CD4-positive, alpha-beta T cell treated with Interleukin-1 beta for 1 hour (primary cell): ENCODE measurements around the gene NKAIN2.

Experiments used
- DNase-seq, 2 donors: peaks; one replicate each; pipeline ENCODE4 v3.0.0-alpha.2; 2020 to 2022

NKAIN2 gene

DNA sequence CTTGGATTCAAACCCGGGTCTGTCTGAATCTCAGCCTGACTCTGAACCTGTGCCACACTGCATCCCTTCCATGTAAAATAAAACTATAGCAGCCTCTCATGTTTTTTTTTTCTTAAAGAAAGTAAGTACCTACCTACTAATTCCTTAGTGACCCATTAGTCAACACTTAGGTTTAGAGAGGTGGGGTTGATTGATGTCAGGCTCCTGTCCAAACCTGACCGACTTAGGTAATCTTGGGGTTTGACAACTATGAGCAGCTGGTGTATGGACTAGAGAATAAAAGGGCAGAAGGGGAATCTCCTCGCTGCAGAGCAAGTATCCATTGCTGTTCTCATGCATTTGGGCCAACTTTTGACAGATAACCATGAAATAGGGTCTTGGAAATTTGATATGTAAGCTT is 6.5 kb downstream of the NKAIN2 start:
- no peak for DNase-seq

DNA sequence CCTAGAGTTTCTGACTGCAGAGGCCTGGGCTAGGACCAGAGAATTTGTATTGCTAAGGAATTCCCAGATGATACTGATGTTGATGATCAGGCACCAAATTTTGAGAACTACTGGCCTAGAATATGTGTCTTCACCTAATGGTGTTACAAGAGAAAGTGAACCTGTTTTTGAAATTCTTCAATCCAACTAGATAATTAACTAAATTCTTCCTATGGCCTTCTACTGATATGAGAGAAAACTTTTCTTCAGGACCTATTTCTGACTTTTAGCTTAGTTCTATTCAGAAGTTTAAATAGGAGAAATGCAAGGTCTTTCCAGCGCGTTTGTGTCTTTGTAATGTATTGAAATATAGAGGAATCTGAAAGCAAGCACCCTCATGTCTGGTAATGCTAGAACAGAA is 7.3 kb downstream of the NKAIN2 start:
- DNase-seq: no peak

DNA sequence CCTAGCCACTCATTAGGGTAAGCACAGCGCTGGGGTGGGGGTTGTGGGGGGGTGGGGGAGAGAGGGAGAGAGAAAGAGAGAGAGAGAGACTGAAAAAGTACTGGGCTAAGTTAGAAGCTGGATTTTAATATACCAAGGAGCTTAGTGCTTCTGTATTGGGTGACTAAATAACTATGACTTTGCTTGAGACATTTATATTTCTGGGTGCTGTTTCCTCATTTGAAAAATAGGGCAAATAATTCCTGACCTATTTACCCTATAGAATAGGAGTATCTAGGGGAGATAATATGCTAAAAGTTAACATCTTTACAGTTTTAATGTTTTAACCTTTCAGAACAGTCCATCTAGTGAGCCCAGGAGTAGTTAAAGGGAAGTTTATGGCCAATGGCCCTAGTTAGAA is 7.7 kb downstream of the NKAIN2 start:
- DNase-seq: no peak

DNA sequence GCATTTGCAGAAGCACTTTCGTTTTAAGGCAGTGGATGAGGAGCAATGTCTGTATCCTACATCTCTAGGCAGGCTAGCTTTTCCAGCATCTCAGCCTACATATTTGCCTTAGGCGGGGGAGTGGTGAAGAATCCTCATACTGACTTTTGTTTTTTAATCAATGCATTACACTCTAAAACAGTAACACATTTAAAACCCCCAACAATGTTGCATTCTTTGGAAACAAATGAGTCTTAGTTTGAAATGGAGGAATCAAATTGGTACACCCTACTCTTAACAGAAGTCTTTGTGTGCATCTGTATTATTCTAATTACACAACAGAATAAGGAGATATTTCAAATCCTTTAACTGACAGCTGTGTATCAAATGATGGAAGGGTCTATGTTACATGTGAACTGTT is 9.0 kb downstream of the NKAIN2 start:
- no peak for DNase-seq

DNA sequence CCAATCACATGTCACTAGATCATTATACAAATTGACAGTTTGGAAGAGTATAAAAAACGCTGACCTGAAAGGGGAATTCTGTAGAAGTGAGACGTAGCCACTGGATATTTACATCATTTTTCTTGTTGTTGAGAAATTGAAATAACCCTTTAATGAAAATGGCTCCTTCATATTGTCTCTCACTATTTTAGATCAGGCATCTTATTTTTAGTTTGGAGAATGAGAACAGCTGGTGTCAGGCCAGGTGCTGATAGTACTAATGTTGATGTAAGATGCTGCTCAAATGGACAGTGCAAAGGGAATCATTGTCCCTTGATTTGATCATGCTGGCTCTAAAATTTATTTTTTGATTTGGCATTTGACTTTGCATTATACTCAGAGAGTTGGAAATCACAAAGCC is 17.4 kb downstream of the NKAIN2 start:
- DNase-seq: no peak

DNA sequence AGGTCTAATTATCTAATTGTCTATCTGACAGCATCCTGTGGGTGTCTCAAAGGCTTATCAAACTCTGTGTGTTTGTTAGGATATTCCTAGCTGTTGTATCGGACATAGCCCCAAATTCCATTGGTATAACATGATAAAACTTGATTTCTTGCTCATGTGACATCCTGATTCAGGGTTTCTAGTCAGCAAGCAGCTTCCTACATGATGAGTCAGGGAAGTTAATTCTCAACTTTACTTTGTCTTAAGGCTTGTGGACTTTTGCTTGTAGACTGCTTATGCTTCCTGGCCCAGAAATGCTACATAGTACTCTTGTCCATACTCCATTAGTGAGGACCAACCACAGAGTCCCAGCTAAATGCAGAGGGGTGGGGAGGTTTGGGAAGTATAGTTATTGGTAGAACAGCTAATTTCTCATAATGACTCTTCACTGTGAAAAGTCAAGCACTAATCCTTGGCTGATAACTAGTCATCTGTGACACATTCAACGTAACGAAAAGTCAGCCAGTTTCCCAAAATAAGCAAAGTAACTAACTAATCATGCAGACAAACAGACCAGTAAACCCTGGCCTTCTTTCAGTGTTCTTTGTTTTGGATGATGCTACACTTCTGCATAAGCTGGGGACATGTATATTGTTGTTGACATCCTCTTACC is 25.8 kb downstream of the NKAIN2 start:
- DNase-seq: no peak

DNA sequence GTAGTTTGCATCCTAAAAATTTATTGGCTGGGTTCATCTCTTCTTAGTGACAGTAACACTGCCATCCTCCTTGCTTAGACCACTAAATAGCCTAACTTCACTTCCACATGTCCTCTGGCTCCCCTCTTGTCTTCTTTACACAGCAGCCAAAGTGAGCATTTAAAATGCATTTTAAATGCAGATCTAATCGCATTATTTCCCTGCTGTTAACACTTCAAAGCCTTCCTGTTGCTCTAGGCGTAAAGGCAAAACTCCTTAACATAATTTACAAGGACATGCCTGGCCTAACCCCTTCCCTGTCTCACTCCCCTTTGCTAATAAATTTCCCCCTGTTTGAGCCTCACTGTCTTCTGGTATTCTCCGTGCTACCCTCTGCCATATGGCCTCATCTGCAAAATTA is 26.5 kb downstream of the NKAIN2 start:
- DNase-seq: no peak

DNA sequence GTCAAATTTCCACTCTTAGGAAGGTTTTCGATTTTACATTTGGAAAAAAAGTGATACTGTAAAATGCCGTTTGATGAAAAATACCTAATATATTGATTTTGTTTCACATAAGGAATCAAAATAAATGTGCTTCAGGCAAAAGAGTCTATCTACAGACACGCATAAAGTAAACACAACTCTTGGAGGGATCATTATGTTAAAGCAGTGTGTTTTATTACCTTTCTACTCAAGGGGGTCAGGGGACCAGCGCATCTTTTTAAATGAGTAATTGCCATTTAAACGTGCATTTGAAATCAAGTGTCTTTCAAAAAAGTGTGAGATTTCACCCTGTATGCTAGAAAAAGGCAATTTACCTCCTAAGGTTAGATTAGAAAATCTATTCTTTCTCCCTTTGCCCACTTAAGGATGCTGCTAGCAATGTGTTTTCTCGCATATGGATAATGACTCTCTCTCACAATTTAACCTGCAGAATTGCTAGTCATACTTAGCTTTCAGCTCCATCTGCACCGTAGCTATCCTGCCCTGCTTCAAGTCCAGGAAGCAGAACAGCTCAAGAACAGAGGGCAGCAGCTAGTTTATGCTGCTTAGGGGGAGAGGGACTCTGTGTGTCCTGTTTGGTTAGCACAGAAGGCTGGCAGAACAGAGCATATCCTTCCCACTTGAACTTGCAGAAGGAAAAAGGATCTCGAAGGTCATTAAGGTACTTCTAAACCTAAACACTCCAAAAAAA is 35.0 kb downstream of the NKAIN2 start:
- DNase-seq: no peak

DNA sequence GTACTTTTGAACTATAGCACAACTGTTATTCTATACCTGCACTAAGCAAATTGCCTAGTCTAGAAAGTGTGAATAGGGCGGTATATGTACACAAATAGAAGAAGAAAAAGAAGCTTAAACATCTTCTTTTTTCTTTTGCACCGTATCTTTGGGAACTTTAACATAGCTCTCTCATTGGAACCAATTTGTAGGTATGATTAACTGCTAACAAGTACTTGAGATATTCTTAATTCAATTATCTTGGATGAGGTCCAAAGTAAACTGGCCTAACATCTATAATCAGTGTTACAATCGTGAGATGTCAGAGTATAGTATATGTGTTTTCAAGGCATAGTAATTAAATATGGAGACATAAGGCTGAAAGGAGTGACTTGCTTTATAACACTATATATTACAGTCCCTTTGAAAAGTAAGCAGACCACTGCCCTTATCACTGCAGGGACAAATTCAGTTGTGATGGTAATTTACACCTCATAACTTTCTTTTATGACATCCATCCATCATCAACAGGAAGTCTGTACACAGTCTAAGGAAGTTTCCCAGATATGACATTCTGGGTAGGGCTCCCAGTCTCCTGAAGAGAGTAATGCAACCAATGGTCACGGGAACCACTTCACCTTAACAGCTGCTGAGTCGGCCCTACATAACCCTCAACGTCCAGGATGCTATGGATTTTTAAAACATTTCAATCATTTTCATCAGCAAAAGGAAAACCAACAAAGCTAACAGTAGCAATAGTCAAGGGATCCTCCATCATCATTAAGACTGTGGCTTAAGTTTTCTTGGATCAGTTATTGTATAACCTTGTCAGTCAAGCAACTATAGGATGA is 37.6 kb downstream of the NKAIN2 start:
- no peak for DNase-seq

DNA sequence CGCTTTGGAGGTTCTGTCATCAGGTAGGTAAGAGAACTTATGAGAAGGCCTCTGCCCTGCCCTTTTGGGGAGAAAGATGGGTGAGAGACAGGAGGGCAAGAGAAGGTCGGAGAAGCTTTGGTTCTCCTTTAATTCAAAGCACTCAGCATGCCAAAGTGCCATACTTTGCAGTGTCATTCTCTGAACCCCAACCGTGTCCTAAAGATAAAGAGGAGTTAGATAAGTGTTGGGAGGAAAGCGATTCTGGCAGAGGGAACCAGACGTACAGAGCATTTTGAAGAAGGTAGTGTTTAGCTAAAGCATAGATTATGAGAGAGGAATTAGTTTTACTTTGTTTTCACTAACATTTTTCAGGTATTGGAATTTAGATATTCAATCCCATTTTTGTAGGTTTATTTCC is 40.3 kb downstream of the NKAIN2 start:
- DNase-seq: no peak

DNA sequence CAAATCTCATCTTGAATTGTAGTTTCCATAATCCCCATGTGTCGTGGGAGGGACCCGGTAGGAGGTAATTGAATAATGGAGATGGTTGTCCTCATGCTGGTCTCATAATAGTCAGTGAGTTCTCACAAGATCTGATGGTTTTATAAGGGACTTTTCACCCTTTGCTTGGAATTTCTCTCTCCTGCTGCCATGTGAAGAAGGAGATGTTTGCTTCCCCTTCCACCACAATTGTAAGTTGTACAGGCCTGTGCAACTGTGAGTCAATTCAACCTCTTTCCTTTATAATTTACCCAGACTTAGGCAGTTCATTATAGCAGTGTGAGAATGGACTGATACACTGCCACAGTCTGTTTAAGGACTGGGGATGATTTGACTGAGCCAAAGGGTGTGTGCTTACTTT is 44.7 kb downstream of the NKAIN2 start:
- DNase-seq: no peak

DNA sequence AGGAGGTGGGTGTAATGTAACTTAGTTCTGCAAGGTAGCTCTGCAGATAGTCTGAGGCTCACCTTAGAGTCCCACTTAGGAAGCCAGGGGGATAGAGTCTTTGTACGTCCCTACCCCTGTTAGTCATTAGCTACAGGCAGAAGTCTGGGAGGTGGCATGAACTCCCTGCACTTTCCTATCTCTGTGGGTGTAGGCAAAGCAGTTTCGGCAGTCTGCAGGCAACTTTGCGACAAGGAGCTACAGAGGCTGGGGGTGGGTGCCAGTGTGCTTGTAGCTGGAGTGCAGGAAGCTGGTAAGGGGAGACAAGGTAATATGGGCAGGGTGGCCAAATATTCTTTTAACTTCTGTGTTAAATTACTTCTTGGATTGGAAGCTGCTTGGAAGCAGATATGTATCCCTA is 45.7 kb downstream of the NKAIN2 start:
- no peak for DNase-seq

DNA sequence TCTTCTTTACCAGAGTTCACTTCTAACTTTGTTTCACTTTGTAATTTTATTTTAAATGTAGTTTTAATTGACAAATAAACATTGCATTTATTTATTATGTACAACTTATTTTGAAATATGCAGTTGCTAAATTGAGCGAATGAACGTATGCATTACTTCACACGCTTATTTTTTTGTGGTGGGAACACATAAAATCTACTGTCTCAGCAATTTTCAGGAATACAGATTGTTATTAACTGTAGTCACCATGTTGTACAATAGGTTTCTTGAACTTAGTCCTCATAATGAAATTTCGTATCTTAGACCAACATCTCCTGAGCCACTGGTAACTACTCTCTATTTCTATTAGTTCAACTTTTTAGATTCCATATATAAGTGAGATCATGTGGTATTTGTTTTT is 46.9 kb downstream of the NKAIN2 start:
- no peak for DNase-seq

DNA sequence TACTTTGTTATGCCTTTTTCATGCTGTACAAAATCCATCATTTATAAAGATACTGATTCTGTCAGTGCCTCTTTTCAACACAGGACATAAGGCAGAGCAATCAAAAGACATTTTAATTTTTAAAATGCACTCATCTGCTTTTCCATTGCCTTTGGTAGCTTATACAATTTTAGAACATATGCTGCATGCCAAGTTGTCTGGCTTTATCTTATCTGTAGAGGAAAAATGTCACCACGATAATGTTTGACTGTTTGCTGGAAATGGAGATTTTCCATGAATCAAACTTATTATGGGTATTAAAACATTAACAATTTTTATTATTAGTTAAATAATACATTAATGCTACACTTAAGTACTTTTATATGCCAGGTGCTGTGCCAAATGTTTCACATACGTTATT is 50.5 kb downstream of the NKAIN2 start:
- no peak for DNase-seq

DNA sequence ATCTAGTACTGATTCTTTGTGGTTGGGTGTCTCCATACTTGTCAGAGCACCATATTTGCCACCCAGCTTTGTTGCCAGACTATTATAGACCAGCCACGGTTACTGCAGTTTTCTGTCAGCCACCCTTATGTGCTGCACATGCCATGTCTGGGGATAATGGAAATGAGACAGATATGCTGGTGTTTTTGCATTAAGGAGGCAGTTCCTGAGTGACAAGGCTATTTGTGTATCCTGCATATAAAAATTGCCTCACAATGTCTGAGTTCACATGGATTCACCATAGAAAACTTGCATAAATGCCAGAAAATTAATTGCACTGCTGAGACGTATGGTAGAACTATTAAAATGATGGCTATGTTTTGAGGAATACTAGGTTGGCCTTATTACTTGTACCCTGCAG is 51.8 kb downstream of the NKAIN2 start:
- no peak for DNase-seq

DNA sequence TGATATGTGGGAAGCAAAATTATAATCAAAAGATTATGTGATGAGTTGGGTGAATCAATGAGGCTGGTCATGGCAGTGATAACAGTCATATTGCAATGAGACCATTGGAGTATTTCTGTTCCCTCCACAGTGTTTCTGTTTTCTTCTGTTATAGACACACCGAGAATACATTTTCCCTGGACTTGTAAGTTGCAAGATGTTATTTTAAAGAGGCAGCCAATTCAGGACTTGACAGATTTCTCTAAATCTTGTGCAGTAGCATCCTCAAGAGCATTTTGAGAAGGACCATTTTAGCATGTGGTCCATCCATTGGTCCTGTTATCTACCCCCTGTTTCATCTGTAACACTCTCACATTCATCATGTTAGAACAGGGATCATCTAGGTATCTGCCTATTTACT is 55.6 kb downstream of the NKAIN2 start:
- DNase-seq: no peak

DNA sequence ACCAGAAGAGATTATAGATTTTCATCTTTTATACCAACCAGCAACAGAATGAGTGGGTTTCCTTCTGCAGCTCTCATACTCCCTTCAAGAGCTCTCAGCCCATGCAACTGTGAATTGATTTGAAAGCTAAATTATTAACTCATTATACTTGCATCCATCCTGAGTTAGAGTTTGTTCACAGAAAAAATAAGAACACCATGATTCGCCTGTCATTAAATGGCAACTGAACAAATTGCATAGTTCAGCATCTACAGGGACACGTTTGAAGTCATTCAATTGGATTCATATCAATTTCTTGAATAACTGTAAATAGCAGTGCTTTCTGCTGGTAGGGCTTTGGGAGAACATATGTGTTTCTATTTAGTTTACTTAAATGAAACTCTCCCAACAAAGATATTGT is 65.7 kb downstream of the NKAIN2 start:
- DNase-seq: no peak

DNA sequence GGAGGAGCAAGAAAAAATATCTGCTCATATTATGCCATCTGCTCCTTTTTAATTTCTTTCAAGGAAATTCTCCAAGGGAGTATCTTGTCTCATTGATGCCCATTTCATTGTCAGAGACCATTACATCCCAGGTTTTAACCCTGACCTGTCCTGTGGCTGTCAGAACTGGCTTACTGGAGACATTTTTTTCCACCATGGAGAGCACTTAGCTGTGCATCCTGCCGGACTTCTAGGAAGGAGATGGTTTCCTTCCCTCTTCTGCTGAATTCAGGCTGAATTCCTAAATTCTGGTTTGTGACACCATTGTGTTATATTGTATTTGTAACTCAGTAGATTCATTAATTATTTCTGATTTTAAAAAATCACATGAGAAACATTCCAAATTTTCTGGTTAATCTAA is 70.3 kb downstream of the NKAIN2 start:
- no peak for DNase-seq

DNA sequence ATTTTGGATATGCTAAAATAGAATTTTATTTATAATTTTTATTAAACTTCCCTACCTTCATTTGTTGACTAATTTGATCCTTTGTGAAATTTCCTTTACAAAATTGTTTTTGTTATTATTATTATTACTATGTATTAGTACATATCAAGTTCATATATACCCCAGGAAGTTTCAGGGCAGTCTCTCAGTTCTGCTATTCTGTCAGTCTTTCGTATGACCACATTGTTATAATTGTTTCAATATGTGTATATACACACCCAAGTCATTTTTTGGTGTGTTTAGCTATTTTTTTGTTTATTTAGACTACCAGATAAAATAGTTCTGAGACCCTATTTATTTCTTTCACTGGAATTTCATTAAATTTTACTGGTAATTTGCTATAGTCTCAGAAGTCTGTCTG is 72.1 kb downstream of the NKAIN2 start:
- no peak for DNase-seq

DNA sequence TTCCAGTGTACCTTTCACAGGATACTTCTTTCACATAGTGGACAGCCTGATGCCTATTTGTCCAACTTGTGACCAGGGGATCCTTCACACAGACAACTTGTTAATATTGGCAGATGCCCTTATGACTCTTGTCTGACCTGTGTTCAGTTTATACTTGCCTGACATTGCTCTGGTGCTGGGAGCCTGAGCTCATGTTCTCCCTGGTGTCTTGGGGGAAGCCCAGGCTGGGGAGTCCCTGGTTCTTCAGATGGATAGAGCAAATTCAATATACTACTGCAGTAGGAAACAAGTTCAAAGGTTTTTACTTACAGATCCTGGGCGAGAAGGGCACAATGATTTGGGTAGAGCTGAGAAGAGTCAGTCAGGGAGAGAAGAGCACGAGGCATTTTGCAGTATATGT is 76.1 kb downstream of the NKAIN2 start:
- DNase-seq: no peak

DNA sequence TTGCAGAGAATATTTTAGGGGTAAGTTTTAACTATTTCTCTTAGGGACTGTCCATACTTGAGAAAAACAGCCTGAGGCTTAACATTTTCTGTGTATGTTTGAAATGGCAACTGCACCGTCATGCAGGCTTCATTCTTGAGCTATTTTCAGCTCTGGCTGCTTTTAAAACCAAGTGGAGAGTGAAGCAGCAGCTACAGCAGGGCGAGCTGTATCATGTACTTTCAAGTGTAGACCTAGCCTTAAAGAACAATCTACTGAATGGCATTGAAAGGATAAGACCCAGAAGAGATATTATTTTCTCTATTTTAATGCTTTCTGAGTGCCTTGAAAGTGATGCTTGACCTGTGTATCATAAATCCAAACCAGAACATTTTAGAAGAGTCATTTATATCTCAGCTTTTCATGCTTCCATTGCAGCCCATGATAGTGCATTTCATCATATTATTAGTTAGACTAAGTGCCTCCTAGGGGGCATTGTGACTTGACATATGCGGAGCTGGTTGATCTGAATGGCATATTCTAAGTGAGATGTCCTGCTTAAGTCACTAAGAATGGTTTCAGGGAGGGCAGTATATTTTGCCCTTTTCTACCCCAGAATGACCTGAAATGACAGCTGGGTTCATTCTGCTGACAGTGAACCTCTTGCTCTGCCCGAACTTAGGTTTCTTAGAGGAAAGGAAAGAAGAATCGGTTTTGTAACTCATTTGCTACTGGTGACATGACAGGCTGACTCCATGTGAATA is 85.3 kb downstream of the NKAIN2 start:
- DNase-seq: no peak

DNA sequence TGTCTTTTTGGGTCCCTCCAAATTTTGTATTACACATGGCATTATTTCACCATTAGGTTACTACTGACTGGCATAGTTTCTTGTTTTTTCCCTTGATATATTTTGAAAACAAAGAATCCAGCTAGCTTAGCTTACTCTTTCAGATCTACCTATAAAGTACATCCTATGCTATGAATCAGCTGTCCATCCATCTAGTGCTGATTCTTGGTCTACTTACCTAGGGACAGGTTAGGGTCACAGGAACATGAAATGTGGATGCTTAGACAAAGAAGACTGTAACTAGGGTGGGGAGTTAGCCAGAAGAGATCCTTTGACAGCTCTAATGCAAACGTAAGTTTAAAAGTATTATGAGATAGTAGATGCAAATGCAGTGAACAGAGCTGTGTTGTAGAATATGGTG is 91.7 kb downstream of the NKAIN2 start:
- DNase-seq: no peak

DNA sequence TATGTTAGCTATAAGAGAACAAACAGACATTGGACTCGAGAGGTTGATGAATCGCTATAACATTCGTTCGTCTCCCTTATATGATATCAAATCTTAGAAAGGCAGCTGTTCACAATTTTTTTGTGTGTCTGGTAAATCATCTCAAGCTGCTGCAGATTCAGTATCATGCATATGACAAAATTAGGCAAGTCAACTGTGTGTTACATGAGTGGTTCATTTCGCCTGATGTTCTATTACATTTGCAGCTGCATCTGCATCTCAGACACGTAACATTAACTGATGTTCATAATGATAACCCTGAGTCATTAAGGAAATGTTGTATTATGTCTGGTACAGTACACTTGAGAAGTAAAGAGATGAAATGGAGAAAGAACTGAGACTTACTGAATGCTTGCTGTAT is 92.1 kb downstream of the NKAIN2 start:
- no peak for DNase-seq
